Neural cell (in vitro differentiated cells): ENCODE measurements around the gene CAPN15.
"Not testable (repeated sequence)": the region's sequence is repeated elsewhere in the genome, so short reads cannot be mapped to it uniquely, and the experiment has no call there.

ENCODE experiments used
- EP300 ChIP-seq: fragments of 450-650 bp; conservative IDR thresholded peaks from 2 replicates; pipeline ENCODE4 v1.6.1; 2014; ENCODE audit warnings: antibody characterized with exemption, mild to moderate bottlenecking, moderate library complexity; ENCODE audit not compliant: poor library complexity, severe bottlenecking
- EZH2 ChIP-seq: fragments of 200-600, 300-800 bp; shearing (Covaris generic), sonication (generic); IDR thresholded peaks from 2 replicates; pipeline ENCODE4 v1.6.1; 2014; ENCODE audit warnings: antibody characterized with exemption, low read length, borderline replicate concordance, mild to moderate bottlenecking; ENCODE audit not compliant: insufficient read depth, poor library complexity, severe bottlenecking
- REST ChIP-seq: IDR thresholded peaks from 2 replicates; pipeline ENCODE4 v1.6.1; 2012; ENCODE audit warnings: borderline replicate concordance
- TF ChIP-seq, protein P1 (sequence below): fragments of 450-650 bp; IDR thresholded peaks from 2 replicates; pipeline ENCODE4 v1.5.1; 2014; ENCODE audit warnings: antibody characterized with exemption, mild to moderate bottlenecking, moderate library complexity; ENCODE audit not compliant: poor library complexity, severe bottlenecking

GRCh38 chr16:597655-598054 is 70.1 kb downstream of the CAPN15 start:
- TF ChIP-seq, protein P1, sequence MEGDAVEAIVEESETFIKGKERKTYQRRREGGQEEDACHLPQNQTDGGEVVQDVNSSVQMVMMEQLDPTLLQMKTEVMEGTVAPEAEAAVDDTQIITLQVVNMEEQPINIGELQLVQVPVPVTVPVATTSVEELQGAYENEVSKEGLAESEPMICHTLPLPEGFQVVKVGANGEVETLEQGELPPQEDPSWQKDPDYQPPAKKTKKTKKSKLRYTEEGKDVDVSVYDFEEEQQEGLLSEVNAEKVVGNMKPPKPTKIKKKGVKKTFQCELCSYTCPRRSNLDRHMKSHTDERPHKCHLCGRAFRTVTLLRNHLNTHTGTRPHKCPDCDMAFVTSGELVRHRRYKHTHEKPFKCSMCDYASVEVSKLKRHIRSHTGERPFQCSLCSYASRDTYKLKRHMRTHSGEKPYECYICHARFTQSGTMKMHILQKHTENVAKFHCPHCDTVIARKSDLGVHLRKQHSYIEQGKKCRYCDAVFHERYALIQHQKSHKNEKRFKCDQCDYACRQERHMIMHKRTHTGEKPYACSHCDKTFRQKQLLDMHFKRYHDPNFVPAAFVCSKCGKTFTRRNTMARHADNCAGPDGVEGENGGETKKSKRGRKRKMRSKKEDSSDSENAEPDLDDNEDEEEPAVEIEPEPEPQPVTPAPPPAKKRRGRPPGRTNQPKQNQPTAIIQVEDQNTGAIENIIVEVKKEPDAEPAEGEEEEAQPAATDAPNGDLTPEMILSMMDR: not testable (repeated sequence)
- TF ChIP-seq REST, EP300, EZH2: not testable (repeated sequence)
